H1 (cell line): ENCODE data around the gene THAP4. TPM values are rescaled to one million over a fixed set of nuclear protein-coding genes. Genes with fewer than 3 reads are reported as not detected.
A peak's percentile ranks its signal among the peaks of the same experiment; 100 is the strongest.

ENCODE experiments used
- CTCF ChIA-PET: fragments of 300-600 bp; sonication (Branson Sonifier 250); formaldehyde crosslinking; loops from one replicate; lab custom pipeline; 2021; ENCODE audit not compliant: partially characterized antibody; lab: Charles Lee
- POLR2A ChIA-PET: fragments of 300-600 bp; sonication (Branson Sonifier 250); formaldehyde crosslinking; loops from one replicate; lab custom pipeline; 2021; ENCODE audit warnings: inconsistent platforms; ENCODE audit not compliant: partially characterized antibody; lab: Charles Lee
- DNase-seq, 2 experiments: peaks; one replicate each; pipeline versions ENCODE4 v3.0.0 to v3.0.0-alpha.2; 2010 to 2022; ENCODE audit warnings: low spot score in 2 of 2, low read depth in 1 of 2, mixed read lengths in 1 of 2
- FAIRE-seq: peaks from 2 replicates; lab custom pipeline; 2011; peaks lifted over from hg19 to GRCh38; lab: Jason Lieb, UNC
- H2AFZ ChIP-seq: 2 replicates; pipeline ENCODE4 v1.8.1; 2012; ENCODE audit warnings: low read length, inconsistent platforms
- H2AK5ac ChIP-seq: 2 replicates; pipeline ENCODE4 v1.6.1; 2013; ENCODE audit warnings: low read depth, low read length
- H2BK120ac ChIP-seq: replicated peaks from 2 replicates; pipeline ENCODE3; 2013; ENCODE audit warnings: low read depth, low read length, inconsistent platforms
- H2BK12ac ChIP-seq: 2 replicates; pipeline ENCODE4 v1.6.1; 2013; ENCODE audit warnings: low read depth, low read length
- H2BK15ac ChIP-seq: 2 replicates; pipeline ENCODE4 v1.6.1; 2013; ENCODE audit warnings: low read length
- H2BK20ac ChIP-seq: 2 replicates; pipeline ENCODE4 v1.6.1; 2013; ENCODE audit warnings: low read length
- H2BK5ac ChIP-seq: 2 replicates; pipeline ENCODE4 v1.6.1; 2013; ENCODE audit warnings: low read depth, low read length
- H3K14ac ChIP-seq: 2 replicates; pipeline ENCODE4 v1.6.1; 2013; ENCODE audit warnings: inconsistent platforms; ENCODE audit not compliant: insufficient read length
- H3K18ac ChIP-seq: 2 replicates; pipeline ENCODE4 v1.6.1; 2013; ENCODE audit warnings: low read length; ENCODE audit errors: extremely low read depth
- H3K23ac ChIP-seq: 2 replicates; pipeline ENCODE4 v1.6.1; 2013; ENCODE audit warnings: inconsistent platforms; ENCODE audit not compliant: insufficient read length
- H3K23me2 ChIP-seq: 2 replicates; pipeline ENCODE4 v1.6.1; 2013; ENCODE audit warnings: low read depth, low read length
- H3K27ac ChIP-seq: 2 replicates; pipeline ENCODE4 v1.6.1; 2011; ENCODE audit warnings: low read depth, low read length, inconsistent platforms
- H3K27me3 ChIP-seq, 4 experiments: replicated peaks in 1 of 4; 1 replicate in 1 of 4; 2 replicates in 3 of 4; pipeline versions ENCODE4 v1.6.1 to v1.8.1; 2011 to 2013; ENCODE audit warnings: low read length in 3 of 4, mild to moderate bottlenecking in 3 of 4, inconsistent platforms in 2 of 4, mixed read lengths in 2 of 4, moderate library complexity in 1 of 4; ENCODE audit not compliant: control insufficient read depth in 3 of 4, insufficient read depth in 3 of 4; ENCODE audit errors: extremely low read depth in 1 of 4
- H3K36me3 ChIP-seq, 4 experiments: 2 replicates each; pipeline versions ENCODE4 v1.6.1 to v1.8.1; 2011 to 2013; ENCODE audit warnings: mild to moderate bottlenecking in 4 of 4, low read length in 3 of 4, moderate library complexity in 2 of 4, control low read depth in 1 of 4, inconsistent platforms in 1 of 4; ENCODE audit not compliant: insufficient read depth in 4 of 4, control insufficient read depth in 2 of 4
- H3K4ac ChIP-seq: replicated peaks from 2 replicates; pipeline ENCODE3; 2013; ENCODE audit warnings: low read length, low read depth, mixed read lengths, inconsistent platforms; ENCODE audit not compliant: insufficient read length
- H3K4me1 ChIP-seq, 4 experiments: replicated peaks in 1 of 4; 1 replicate in 1 of 4; 2 replicates in 3 of 4; pipeline versions ENCODE4 v1.6.1 to v1.8.1; 2011 to 2013; ENCODE audit warnings: low read length in 3 of 4, inconsistent platforms in 2 of 4, mixed read lengths in 1 of 4; ENCODE audit not compliant: insufficient read depth in 4 of 4, control insufficient read depth in 3 of 4
- H3K4me2 ChIP-seq, 2 experiments: 2 replicates each; pipeline versions ENCODE4 v1.6.1 to v1.8.1; 2011 to 2013; ENCODE audit warnings: low read depth in 2 of 2, low read length in 2 of 2, control low read depth in 1 of 2, inconsistent platforms in 1 of 2, mild to moderate bottlenecking in 1 of 2; ENCODE audit not compliant: insufficient read depth in 1 of 2
- H3K4me3 ChIP-seq, 4 experiments: fragments of 200-600, 300-600 bp in 1 of 4; sonication (generic), shearing (Covaris generic), sonication (Bioruptor Twin) in 1 of 4; 2 replicates each; pipeline versions ENCODE4 v1.5.1 to v1.8.1; 2011 to 2016; ENCODE audit warnings: low read length in 4 of 4, low read depth in 3 of 4, control low read depth in 2 of 4, inconsistent platforms in 2 of 4, mild to moderate bottlenecking in 2 of 4, mixed read lengths in 1 of 4, moderate library complexity in 1 of 4; ENCODE audit not compliant: insufficient read depth in 2 of 4; ENCODE audit errors: extremely low read depth in 1 of 4
- H3K56ac ChIP-seq: replicated peaks from 2 replicates; pipeline ENCODE3; 2013; ENCODE audit warnings: low read depth, mild to moderate bottlenecking, mixed read lengths, low read length, inconsistent platforms; ENCODE audit not compliant: insufficient read length
- H3K79me1 ChIP-seq: 2 replicates; pipeline ENCODE4 v1.6.1; 2013; ENCODE audit warnings: low read depth, low read length, control low read depth
- H3K79me2 ChIP-seq, 2 experiments: 2 replicates each; pipeline versions ENCODE4 v1.6.1 to v1.8.1; 2012 to 2013; ENCODE audit warnings: low read length in 2 of 2, mild to moderate bottlenecking in 2 of 2, inconsistent platforms in 1 of 2; ENCODE audit not compliant: insufficient read depth in 2 of 2, control insufficient read depth in 1 of 2
- H3K9ac ChIP-seq, 4 experiments: replicated peaks in 1 of 4; 1 replicate in 1 of 4; 2 replicates in 3 of 4; pipeline versions ENCODE4 v1.6.1 to v1.8.1; 2011 to 2013; ENCODE audit warnings: low read depth in 3 of 4, low read length in 3 of 4, control low read depth in 2 of 4, mild to moderate bottlenecking in 2 of 4, moderate library complexity in 2 of 4, inconsistent platforms in 1 of 4; ENCODE audit errors: extremely low read depth in 1 of 4
- H3K9me3 ChIP-seq, 2 experiments: 2 replicates each; pipeline versions ENCODE4 v1.6.1 to v1.8.1; 2012 to 2013; ENCODE audit warnings: mild to moderate bottlenecking in 2 of 2, moderate library complexity in 2 of 2, control low read depth in 1 of 2, inconsistent platforms in 1 of 2, low read depth in 1 of 2, low read length in 1 of 2, mixed read lengths in 1 of 2; ENCODE audit not compliant: insufficient read depth in 2 of 2
- H4K20me1 ChIP-seq, 2 experiments: replicated peaks in 1 of 2; 2 replicates each; pipeline versions ENCODE3 to v1.8.1; 2011 to 2013; ENCODE audit warnings: inconsistent platforms in 2 of 2, low read length in 2 of 2, mild to moderate bottlenecking in 1 of 2; ENCODE audit not compliant: insufficient read depth in 2 of 2, control insufficient read depth in 1 of 2
- H4K5ac ChIP-seq: 2 replicates; pipeline ENCODE4 v1.6.1; 2013; ENCODE audit warnings: low read length, low read depth, mixed read lengths, inconsistent platforms; ENCODE audit not compliant: insufficient read length
- H4K8ac ChIP-seq: 2 replicates; pipeline ENCODE4 v1.8.0; 2013; ENCODE audit warnings: mild to moderate bottlenecking, moderate library complexity, low read length, inconsistent platforms; ENCODE audit not compliant: insufficient read depth; ENCODE audit errors: extremely low read depth
- H4K91ac ChIP-seq: replicated peaks from 2 replicates; pipeline ENCODE3; 2013; ENCODE audit warnings: low read length, mixed read lengths, inconsistent platforms; ENCODE audit not compliant: insufficient read length
- CHD1 ChIP-seq: IDR thresholded peaks from 2 replicates; pipeline ENCODE4 v1.6.1; 2012; ENCODE audit warnings: low read depth, low read length, improper control_type of control experiment
- GTF2F1 ChIP-seq: IDR thresholded peaks from 2 replicates; pipeline ENCODE4 v1.6.1; 2012; ENCODE audit warnings: low read depth, low read length, improper control_type of control experiment, borderline replicate concordance
- KDM5A ChIP-seq: fragments of 200-600 bp; IDR thresholded peaks from 2 replicates; pipeline ENCODE4 v1.7.1; 2012; ENCODE audit warnings: mild to moderate bottlenecking, low read length, inconsistent platforms, mixed read lengths
- POLR2A ChIP-seq, 2 experiments: IDR thresholded peaks; 1 replicate in 1 of 2; 2 replicates in 1 of 2; pipeline ENCODE4 v1.6.1; 2011; ENCODE audit warnings: low read depth in 2 of 2, low read length in 2 of 2, mild to moderate bottlenecking in 2 of 2; ENCODE audit errors: control extremely low read depth in 1 of 2
- RNF2 ChIP-seq: fragments of 200-900, 300-1000 bp; sonication (generic); IDR thresholded peaks from 2 replicates; pipeline ENCODE4 v1.7.1; 2016; ENCODE audit warnings: borderline replicate concordance, low read depth, mild to moderate bottlenecking, antibody characterized with exemption, low read length; ENCODE audit not compliant: poor library complexity, severe bottlenecking; ENCODE audit errors: missing control alignments
- RXRA ChIP-seq: IDR thresholded peaks from 2 replicates; pipeline ENCODE4 v1.6.1; 2011; ENCODE audit warnings: low read depth, mild to moderate bottlenecking, low read length, moderate library complexity; ENCODE audit not compliant: insufficient read depth
- SIX5 ChIP-seq: IDR thresholded peaks from 2 replicates; pipeline ENCODE4 v1.6.1; 2011; ENCODE audit warnings: mild to moderate bottlenecking, low read depth, low read length
- SUZ12 ChIP-seq: fragments of 200-600 bp; sonication (generic); IDR thresholded peaks from 2 replicates; pipeline ENCODE4 v1.6.1; 2012; ENCODE audit warnings: mild to moderate bottlenecking, inconsistent platforms, low read length, moderate library complexity, mixed read lengths
- TAF1 ChIP-seq: IDR thresholded peaks from 2 replicates; pipeline ENCODE4 v1.6.1; 2011; ENCODE audit warnings: mild to moderate bottlenecking, low read depth, low read length
- TAF7 ChIP-seq: optimal IDR thresholded peaks from 2 replicates; pipeline ENCODE3; 2011; ENCODE audit warnings: low read depth, mild to moderate bottlenecking, inconsistent platforms, low read length, moderate library complexity, borderline replicate concordance
- YY1 ChIP-seq: IDR thresholded peaks from 2 replicates; pipeline ENCODE4 v1.6.1; 2011; ENCODE audit warnings: low read depth, mild to moderate bottlenecking, low read length
- WGBS, 2 experiments: shearing (Covaris generic) in 1 of 2; methylation state at CpG; one replicate each; pipeline versions ENCODE4 v1.1.6 to v1.1.7; 2013 to 2015; ENCODE audit warnings: low lambda C conversion rate in 2 of 2, mixed read lengths in 2 of 2, inconsistent platforms in 1 of 2, low coverage in 1 of 2, missing lambda C conversion rate in 1 of 2; ENCODE audit not compliant: insufficient replicate concordance in 2 of 2, insufficient coverage in 1 of 2, insufficient read length in 1 of 2; ENCODE audit errors: extremely low coverage in 1 of 2, missing lambda C conversion rate in 1 of 2; 5-methylcytosine and 5-hydroxymethylcytosine counted together
- polyA plus RNA-seq, 7 experiments: library from polyadenylated mRNA; depleted of rRNA in 3 of 7; stranded (reverse) in 5 of 7; unstranded in 2 of 7; fragments of >200 nt in 5 of 7; fragments of 200-250 nt in 2 of 7; gene quantifications; 1 replicate in 5 of 7; 2 replicates in 1 of 7; 4 replicates in 1 of 7; pipeline versions ENCODE4 v1.2.1 to v1.2.3, GENCODE V29; 2011 to 2013; ENCODE audit warnings: missing spikeins in 2 of 7, mixed read lengths in 2 of 7
- total RNA-seq: library from RNA; stranded (reverse); fragmentation: NEBNext Ultra II Directional; extraction: Animal tissue kit (Norgen Biotek cat#: 25700); gene quantifications from 2 replicates; pipeline ENCODE4 v1.2.1, GENCODE V29; 2021

Gene THAP4
- total and polyA plus RNA-seq, 2 of the 8 experiments (the other 6 are each of a cell fraction or from before 2014, with no cell fraction given) = 78.9 to 83.6 TPM

- peaks cover 8% of the 10 kb centered on the region; the same call in 1 of the 2 replicates for H3K23me2 ChIP-seq
- peaks cover 0 to 10% (median 3%) of the 10 kb centered on the region in 4 experiments; a peak in 4 of 7 replicates for H3K4me1 ChIP-seq
- H3K9me3 ChIP-seq = 0 out of 4 replicates have a peak, but pooled peaks cover 0 to 4% of the 10 kb centered on the region in 2 experiments
- no peak overlapping the region for H3K14ac ChIP-seq
- H3K18ac ChIP-seq = no peak overlapping the region
- no peak overlapping the region for H3K4ac ChIP-seq
- peak overlapping the region; percentile 65 for H4K8ac ChIP-seq
- H2BK15ac ChIP-seq = no peak overlapping the region; the same call in 1 of the 2 replicates
- no peak overlapping the region for H2BK5ac ChIP-seq
- no peak overlapping the region for H3K27ac ChIP-seq
- no peak for TF ChIP-seq SIX5
- no peak for TF ChIP-seq GTF2F1
- no peak for TF ChIP-seq YY1
- no peak for TF ChIP-seq SUZ12
- no peak for TF ChIP-seq TAF7
- TF ChIP-seq CHD1 = no peak
- no peak for TF ChIP-seq KDM5A
- no peak for TF ChIP-seq RNF2
- no peak for TF ChIP-seq POLR2A (IDR thresholded peaks at IDR 0.05; ENCODE audit: control extremely low read depth in 1 of 2, low read depth in 2 of 2, low read length in 2 of 2)
- no peak for TF ChIP-seq TAF1
- TF ChIP-seq RXRA = no peak
- no peak overlapping the region for H2AFZ ChIP-seq
- peak overlapping the region; percentile 75; the same call in 1 of the 2 replicates for H2AK5ac ChIP-seq
- POLR2A ChIA-PET = interaction anchor here (0.8 to 3.5 kb wide), 6 partner anchors 10 to 53 kb away, joined by 3 to 22 read pairs (median 4); no protein-coding TSS in a partner anchor
- peaks cover 0 to 5% of the 10 kb centered on the region in 2 experiments; a peak in 1 of 4 replicates for H3K79me2 ChIP-seq
- no peak overlapping the region for H3K56ac ChIP-seq
- peaks cover 6 to 18% of the 10 kb centered on the region in 2 experiments for H4K20me1 ChIP-seq
- no peak for DNase-seq
- H4K91ac ChIP-seq = peak overlapping the region; percentile 40
- no peak overlapping the region for H2BK12ac ChIP-seq
- no peak overlapping the region for H3K23ac ChIP-seq
- H3K4me2 ChIP-seq = peak overlapping the region in 1 of 2 experiments; percentile 58; a peak in 2 of 4 replicates
- WGBS, 2 experiments = 82% methylated on average over 18 of the region's 18 CpGs; no CpG with 5 or more reads in 1 of the 2 experiments
- H4K5ac ChIP-seq = no peak overlapping the region
- no peaks in the 10 kb centered on the region; a peak in 1 of 7 replicates for H3K27me3 ChIP-seq
- peaks cover 5% of the 10 kb centered on the region for H3K79me1 ChIP-seq
- H2BK20ac ChIP-seq = no peak overlapping the region
- FAIRE-seq = no peak
- peak overlapping the region in 1 of 4 experiments; percentile 83; a peak in 4 of 8 replicates for H3K4me3 ChIP-seq
- no peak overlapping the region for H2BK120ac ChIP-seq
- no peaks in the 10 kb centered on the region for H3K36me3 ChIP-seq
- H3K9ac ChIP-seq = no peak overlapping the region
- CTCF ChIA-PET = interaction anchor here (0.8 to 0.9 kb wide), 2 partner anchors 28 to 38 kb away, joined by 3 to 4 read pairs; no protein-coding TSS in a partner anchor
Measured at GRCh38 chr2:241560162-241560882, 76.6 kb downstream of the THAP4 start.
